Measurements from ENCODE around the gene MACIR. TPM values are rescaled to one million over a fixed set of nuclear protein-coding genes. Genes with fewer than 3 reads are reported as not detected.
A peak's percentile ranks its signal among the peaks of the same experiment; 100 is the strongest.

MACIR gene
- total RNA-seq, 6 experiments from 2014 or later = 0.37 to 1.9 (median 0.75) TPM

GRCh38 chr5:103228588-103228987 lies 30.0 kb upstream of the MACIR start:
- Histone ChIP-seq H3K9me3 (no peaks in the 10 kb centered on the region), H3K27ac (no peak overlapping the region), H3K4me3 (no peak overlapping the region), H3K27me3 (no peaks in the 10 kb centered on the region), H3K36me3 (no peaks in the 10 kb centered on the region), H3K4me1 (peaks cover 0 to 2% (median 0%) of the 10 kb centered on the region in 4 donors)
- intact Hi-C loops (cut with DNase I) = no loop called here
- WGBS (ENCODE audit: insufficient coverage, low coverage, low lambda C conversion rate, missing lambda C conversion rate) = 50% methylated on average over 1 of the region's 1 CpG
- no peak for TF ChIP-seq POLR2A (IDR thresholded peaks at IDR 0.05)
- DNase-seq = no peak
- no peak for ATAC-seq

GRCh38 chr5:103232393-103232999 lies 26.1 kb upstream of the MACIR start:
- DNase-seq (no peak), ATAC-seq (peak; percentile 83 to 93 (median 84))
- Histone ChIP-seq H3K4me3 (no peak overlapping the region), H3K4me1 (no peaks in the 10 kb centered on the region), H3K36me3 (no peaks in the 10 kb centered on the region), H3K27ac (no peak overlapping the region), H3K27me3 (no peaks in the 10 kb centered on the region), H3K9me3 (no peaks in the 10 kb centered on the region)
- intact Hi-C loops (cut with DNase I) = loop anchor here in 1 of 2 donors (10.0 kb wide), 1 partner anchor 242 kb away; no protein-coding TSS in a partner anchor
- 63% methylated on average over 7 of the region's 7 CpGs for WGBS (ENCODE audit: insufficient coverage, low coverage, low lambda C conversion rate, missing lambda C conversion rate)
- TF ChIP-seq CTCF (IDR thresholded peaks at IDR 0.05) (peak; percentile 82 to 88 (median 86)), POLR2A (IDR thresholded peaks at IDR 0.05) (no peak)

GRCh38 chr5:103234239-103234975 lies 24.2 kb upstream of the MACIR start:
- H3K27ac ChIP-seq = no peak overlapping the region
- intact Hi-C loops (cut with DNase I) = loop anchor here in 1 of 2 donors (10.0 kb wide), 1 partner anchor 240 kb away; no protein-coding TSS in a partner anchor
- H3K36me3 ChIP-seq = no peaks in the 10 kb centered on the region
- TF ChIP-seq CTCF (IDR thresholded peaks at IDR 0.05) = no peak
- DNase-seq = no peak
- no peaks in the 10 kb centered on the region for H3K9me3 ChIP-seq
- WGBS (ENCODE audit: insufficient coverage, low coverage, low lambda C conversion rate, missing lambda C conversion rate) = 62% methylated on average over 4 of the region's 4 CpGs
- no peaks in the 10 kb centered on the region for H3K27me3 ChIP-seq
- no peak overlapping the region for H3K4me3 ChIP-seq
- no peaks in the 10 kb centered on the region for H3K4me1 ChIP-seq
- ATAC-seq = no peak

GRCh38 chr5:103235891-103236290 lies 22.7 kb upstream of the MACIR start:
- intact Hi-C loops (cut with DNase I) = loop anchor here in 1 of 2 donors (10.0 kb wide), 1 partner anchor 239 kb away; no protein-coding TSS in a partner anchor
- H3K4me1 ChIP-seq = no peaks in the 10 kb centered on the region
- no peak overlapping the region for H3K27ac ChIP-seq
- H3K27me3 ChIP-seq = no peaks in the 10 kb centered on the region
- ATAC-seq = no peak
- TF ChIP-seq CTCF (IDR thresholded peaks at IDR 0.05) (no peak), POLR2A (IDR thresholded peaks at IDR 0.05) (no peak)
- H3K36me3 ChIP-seq = no peaks in the 10 kb centered on the region
- no peak overlapping the region for H3K4me3 ChIP-seq
- WGBS (ENCODE audit: insufficient coverage, low coverage, low lambda C conversion rate, missing lambda C conversion rate) = 50% methylated on average over 1 of the region's 1 CpG
- H3K9me3 ChIP-seq = no peaks in the 10 kb centered on the region
- no peak for DNase-seq

- Histone ChIP-seq H3K4me3 (no peak overlapping the region), H3K27ac (no peak overlapping the region), H3K4me1 (no peaks in the 10 kb centered on the region), H3K27me3 (no peaks in the 10 kb centered on the region), H3K9me3 (no peaks in the 10 kb centered on the region), H3K36me3 (no peaks in the 10 kb centered on the region)
- ATAC-seq (peak in 1 of 4 donors; percentile 32), DNase-seq (no peak)
- TF ChIP-seq POLR2A (IDR thresholded peaks at IDR 0.05) (no peak), CTCF (IDR thresholded peaks at IDR 0.05) (no peak)
- intact Hi-C loops (cut with DNase I) = loop anchor here in 1 of 2 donors (10.0 kb wide), 1 partner anchor 237 kb away; no protein-coding TSS in a partner anchor
- 63% methylated on average over 1 of the region's 1 CpG for WGBS (ENCODE audit: insufficient coverage, low coverage, low lambda C conversion rate, missing lambda C conversion rate)
Observed at GRCh38 chr5:103237778-103238177, 20.8 kb upstream of the MACIR start.
